Left lung (tissue), 10 donors: ENCODE measurements around the gene ZFY. TPM values are rescaled to one million over a fixed set of nuclear protein-coding genes. Genes with fewer than 3 reads are reported as not detected.
"Not testable (repeated sequence)": the region's sequence is repeated elsewhere in the genome, so short reads cannot be mapped to it uniquely, and the experiment has no call there.

Experiments
- ATAC-seq: fragments of 200-7000 bp; cut with Tn5 transposase; one replicate; pipeline ENCODE4 v1.9.1; 2020; ENCODE audit warnings: moderate library complexity
- DNase-seq, 4 donors: peaks; one replicate each; pipeline ENCODE4 v3.0.0-alpha.2; 2013 to 2020
- H3K27ac ChIP-seq, 2 donors: fragments of 200-600 bp; sonication (generic) in 1 of 2; one replicate each; pipeline versions ENCODE4 v1.5.0 to v1.8.0; 2020 to 2021
- H3K27me3 ChIP-seq, 2 donors: fragments of 200-600 bp; sonication (generic) in 1 of 2; one replicate each; pipeline versions ENCODE4 v1.5.0 to v1.8.0; 2020 to 2021
- H3K36me3 ChIP-seq, 2 donors: fragments of 200-600 bp; sonication (generic) in 1 of 2; one replicate each; pipeline versions ENCODE4 v1.5.0 to v1.8.0; 2020 to 2021
- H3K4me1 ChIP-seq, 2 donors: fragments of 200-600 bp; one replicate each; pipeline ENCODE4 v1.8.0; 2021
- H3K4me3 ChIP-seq, 2 donors: fragments of 200-600 bp; sonication (generic) in 1 of 2; one replicate each; pipeline versions ENCODE4 v1.5.0 to v1.8.0; 2020 to 2021; ENCODE audit warnings: mild to moderate bottlenecking in 1 of 2
- H3K9me3 ChIP-seq, 2 donors: fragments of 200-600 bp; sonication (generic) in 1 of 2; one replicate each; pipeline versions ENCODE4 v1.5.0 to v1.8.0; 2020 to 2021
- intact Hi-C, 2 donors: fragments of 100-400 bp; cut with DNase I; formaldehyde crosslinking; loops; one replicate each; pipeline versions ENCODE4 v1.11.2 to v1.14.2; 2022
- polyA plus RNA-seq, 6 donors: library from polyadenylated mRNA; unstranded; fragments of 120-200 nt; gene quantifications; one replicate each; pipeline ENCODE4 v1.2.1, GENCODE V29; 2013; ENCODE audit not compliant: insufficient read length in 6 of 6
- total RNA-seq, 2 donors: library from RNA; stranded (reverse); fragmentation: NEBNext Ultra II Directional; extraction: Animal tissue kit (Norgen Biotek cat#: 25700); gene quantifications; one replicate each; pipeline ENCODE4 v1.2.1, GENCODE V29; 2021
- TF ChIP-seq, protein P1 (sequence below), 2 donors: fragments of 200-600 bp; sonication (generic) in 1 of 2; IDR thresholded peaks; one replicate each; pipeline versions ENCODE4 v1.5.0 to v1.8.0; 2021; ENCODE audit warnings: antibody characterized with exemption in 2 of 2
- donor health status: DM: no; HTN: yes; CAD: no.
- donor health status: DM: no; HTN: no; CAD: no.

The ZFY gene
- total and polyA plus RNA-seq, 8 donors = 0.20 to 19.0 (median 13.8) TPM; not detected in 1

DNA sequence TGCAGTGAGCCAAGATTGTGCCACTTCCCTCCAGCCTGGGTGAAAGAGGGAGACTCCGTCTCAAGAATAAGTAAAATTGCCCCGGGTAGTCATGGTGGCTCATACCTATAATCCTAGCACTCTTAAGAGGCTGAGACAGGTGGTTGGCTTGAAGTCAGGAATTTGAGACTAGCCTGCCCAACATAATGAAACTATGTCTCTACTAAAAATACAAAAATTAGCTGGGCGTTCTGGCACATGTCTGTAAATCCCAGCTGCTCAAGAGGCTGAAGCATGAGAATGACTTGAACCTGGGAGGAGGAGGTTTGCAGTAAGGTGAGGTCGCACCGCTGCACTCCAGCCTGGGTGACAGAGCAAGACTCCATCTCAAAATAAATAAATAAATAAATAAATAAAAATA lies 49.3 kb downstream of the ZFY start:
- no peaks in the 10 kb centered on the region for H3K4me1 ChIP-seq
- no peak overlapping the region for H3K4me3 ChIP-seq
- DNase-seq (peak in 1 of 4 donors; percentile 7), ATAC-seq (no peak)
- intact Hi-C loops = no loop called here
- H3K27me3 ChIP-seq = no peaks in the 10 kb centered on the region
- H3K9me3 ChIP-seq = no peaks in the 10 kb centered on the region
- no peak overlapping the region for H3K27ac ChIP-seq
- TF ChIP-seq, protein P1, sequence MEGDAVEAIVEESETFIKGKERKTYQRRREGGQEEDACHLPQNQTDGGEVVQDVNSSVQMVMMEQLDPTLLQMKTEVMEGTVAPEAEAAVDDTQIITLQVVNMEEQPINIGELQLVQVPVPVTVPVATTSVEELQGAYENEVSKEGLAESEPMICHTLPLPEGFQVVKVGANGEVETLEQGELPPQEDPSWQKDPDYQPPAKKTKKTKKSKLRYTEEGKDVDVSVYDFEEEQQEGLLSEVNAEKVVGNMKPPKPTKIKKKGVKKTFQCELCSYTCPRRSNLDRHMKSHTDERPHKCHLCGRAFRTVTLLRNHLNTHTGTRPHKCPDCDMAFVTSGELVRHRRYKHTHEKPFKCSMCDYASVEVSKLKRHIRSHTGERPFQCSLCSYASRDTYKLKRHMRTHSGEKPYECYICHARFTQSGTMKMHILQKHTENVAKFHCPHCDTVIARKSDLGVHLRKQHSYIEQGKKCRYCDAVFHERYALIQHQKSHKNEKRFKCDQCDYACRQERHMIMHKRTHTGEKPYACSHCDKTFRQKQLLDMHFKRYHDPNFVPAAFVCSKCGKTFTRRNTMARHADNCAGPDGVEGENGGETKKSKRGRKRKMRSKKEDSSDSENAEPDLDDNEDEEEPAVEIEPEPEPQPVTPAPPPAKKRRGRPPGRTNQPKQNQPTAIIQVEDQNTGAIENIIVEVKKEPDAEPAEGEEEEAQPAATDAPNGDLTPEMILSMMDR (IDR thresholded peaks at IDR 0.05) = no peak
- H3K36me3 ChIP-seq = peaks cover 0 to 5% of the 10 kb centered on the region in 2 donors

DNA sequence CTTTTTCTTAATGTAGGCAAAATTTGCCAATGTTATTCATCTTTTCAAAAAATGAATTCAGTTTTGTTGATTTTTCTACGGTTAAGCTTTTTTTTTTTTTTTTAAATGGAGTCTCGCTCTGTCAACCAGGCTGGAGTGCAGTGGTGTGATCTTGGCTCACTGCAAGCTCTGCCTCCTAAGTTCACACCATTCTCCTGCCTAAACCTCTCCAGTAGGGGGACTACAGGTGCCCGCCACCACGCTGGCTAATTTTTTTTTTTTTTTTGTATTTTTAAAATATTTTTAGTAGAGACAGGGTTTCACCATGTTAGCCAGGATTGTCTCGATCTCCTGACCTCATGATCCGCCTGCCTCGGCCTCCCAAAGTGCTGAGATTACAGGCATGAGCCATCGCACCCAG lies 52.0 kb downstream of the ZFY start:
- intact Hi-C loops = not testable (repeated sequence)

DNA sequence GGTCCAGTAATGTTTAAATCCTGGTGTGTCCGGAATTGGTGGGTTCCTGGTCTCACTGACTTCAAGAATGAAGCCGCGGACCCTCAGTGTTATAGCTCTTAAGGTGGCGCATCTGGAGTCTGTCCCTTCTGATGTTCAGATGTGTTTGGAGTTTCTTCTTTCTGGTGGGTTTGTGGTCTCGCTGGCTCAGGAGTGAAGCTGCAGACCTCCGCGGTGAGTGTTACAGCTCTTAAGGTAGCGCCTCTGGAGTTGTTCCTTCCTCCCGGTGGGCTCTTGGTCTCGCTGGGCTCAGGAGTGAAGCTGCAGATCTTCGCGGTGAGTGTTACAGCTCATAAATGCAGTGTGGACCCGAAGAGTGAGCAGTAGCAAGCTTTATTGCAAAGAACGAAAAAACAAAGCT lies 62.2 kb downstream of the ZFY start:
- DNase-seq, H3K27ac ChIP-seq, H3K4me3 ChIP-seq, H3K27me3 ChIP-seq, H3K36me3 ChIP-seq, ATAC-seq, intact Hi-C loops, H3K9me3 ChIP-seq: not testable (repeated sequence)
- peaks cover 0 to 11% of the 10 kb centered on the region in 2 donors for H3K4me1 ChIP-seq

More for the DNA sequence above, 52.0 kb downstream of the ZFY start:
- not testable (repeated sequence) for ATAC-seq, H3K27ac ChIP-seq, H3K27me3 ChIP-seq, H3K9me3 ChIP-seq, DNase-seq, H3K36me3 ChIP-seq, H3K4me3 ChIP-seq, H3K4me1 ChIP-seq

DNA sequence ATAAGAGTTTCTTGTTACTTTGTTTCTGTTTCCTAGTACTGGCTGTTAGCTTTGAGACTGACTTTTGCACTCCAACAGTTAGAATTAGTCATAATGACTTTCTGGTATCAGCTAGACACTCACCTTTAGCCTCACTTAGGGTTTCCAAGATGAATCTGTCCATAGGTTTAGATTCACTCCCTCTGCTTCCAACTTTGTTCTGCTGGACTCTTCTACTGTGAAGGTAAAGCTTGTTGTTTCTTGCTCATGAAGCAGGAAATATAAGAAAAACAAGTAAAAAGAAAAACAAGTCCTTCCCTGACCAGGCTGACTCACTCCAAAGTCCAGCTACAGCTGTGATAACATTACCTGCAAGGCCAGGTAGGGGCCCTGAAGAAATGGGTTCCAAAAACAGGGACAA lies 67.0 kb downstream of the ZFY start:
- peak overlapping the region in 1 of 2 donors; percentile 87 for H3K27ac ChIP-seq
- H3K4me1 ChIP-seq = peaks cover 0 to 28% of the 10 kb centered on the region in 2 donors
- TF ChIP-seq, protein P1 (IDR thresholded peaks at IDR 0.05) = no peak
- intact Hi-C loops = no loop called here
- DNase-seq = no peak
- H3K4me3 ChIP-seq = peak overlapping the region in 1 of 2 donors; percentile 55
- ATAC-seq = no peak
- H3K9me3 ChIP-seq = no peaks in the 10 kb centered on the region
- no peaks in the 10 kb centered on the region for H3K27me3 ChIP-seq
- no peaks in the 10 kb centered on the region for H3K36me3 ChIP-seq

DNA sequence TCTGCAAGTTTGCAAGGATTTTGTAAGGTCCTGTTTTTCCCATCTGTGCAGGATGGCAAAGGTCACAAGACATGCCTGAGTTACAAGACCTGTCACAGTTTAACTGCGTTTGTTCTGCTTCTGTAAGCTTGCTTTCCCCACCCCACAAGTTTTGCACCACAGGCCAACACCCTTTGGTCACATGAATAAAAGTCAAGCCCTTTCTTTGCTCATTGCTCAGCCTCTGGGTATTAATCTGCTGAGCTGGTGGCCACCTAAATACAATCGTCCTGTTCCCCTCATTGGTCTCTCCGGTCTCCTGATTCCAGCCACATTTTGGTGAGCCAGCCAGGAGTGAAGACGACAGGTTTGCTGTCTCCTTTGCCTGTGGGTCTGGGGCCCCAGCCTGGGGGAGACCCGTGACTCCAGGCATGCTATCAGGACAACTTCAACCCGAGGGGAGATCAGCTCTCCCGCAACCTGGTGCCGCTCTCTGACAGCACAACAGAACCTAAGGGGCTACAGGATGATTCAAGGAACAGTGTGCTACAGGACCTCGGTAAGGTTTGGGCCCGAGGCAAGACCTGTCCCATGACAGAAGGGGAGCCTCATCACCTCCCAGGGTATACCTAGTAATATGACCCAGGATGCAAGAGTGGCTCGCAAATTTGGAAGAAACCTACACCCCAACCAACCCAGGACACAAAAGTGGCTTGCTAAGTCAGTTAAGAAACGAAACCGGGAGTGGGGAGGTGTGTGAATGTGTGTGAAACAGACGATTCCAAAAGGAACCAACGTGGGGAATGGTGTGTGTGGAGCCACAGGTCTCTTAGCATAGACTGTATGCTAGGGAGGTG lies 67.7 kb downstream of the ZFY start:
- no peaks in the 10 kb centered on the region for H3K36me3 ChIP-seq
- intact Hi-C loops = no loop called here
- ATAC-seq (no peak), DNase-seq (peak in 1 of 4 donors; percentile 10)
- no peaks in the 10 kb centered on the region for H3K9me3 ChIP-seq
- TF ChIP-seq, protein P1 (IDR thresholded peaks at IDR 0.05) = no peak
- H3K4me1 ChIP-seq = peaks cover 0 to 28% of the 10 kb centered on the region in 2 donors
- H3K27me3 ChIP-seq = no peaks in the 10 kb centered on the region
- peak overlapping the region in 1 of 2 donors; percentile 55 for H3K4me3 ChIP-seq
- H3K27ac ChIP-seq = peak overlapping the region in 1 of 2 donors; percentile 87

DNA sequence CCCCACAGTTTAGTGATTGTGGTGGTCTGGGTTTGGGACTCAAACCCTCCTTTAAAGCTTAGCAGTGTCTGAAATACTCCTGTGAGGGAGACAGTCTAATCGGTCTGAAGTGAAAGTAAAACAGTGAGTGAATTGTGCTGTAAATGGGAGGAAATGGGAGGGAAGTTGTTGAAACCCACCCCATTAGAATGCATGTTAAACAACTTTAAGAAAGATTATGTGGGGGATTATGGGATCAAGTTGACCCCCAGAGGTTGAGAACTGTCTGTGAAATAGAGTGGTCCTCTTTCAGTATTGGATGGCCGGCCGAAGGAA lies 68.3 kb downstream of the ZFY start:
- no peaks in the 10 kb centered on the region for H3K27me3 ChIP-seq
- TF ChIP-seq, protein P1 (IDR thresholded peaks at IDR 0.05) = no peak
- H3K4me1 ChIP-seq = peaks cover 0 to 28% of the 10 kb centered on the region in 2 donors
- H3K4me3 ChIP-seq = peak overlapping the region in 1 of 2 donors; percentile 55
- DNase-seq (no peak), ATAC-seq (no peak)
- H3K9me3 ChIP-seq = no peaks in the 10 kb centered on the region
- peak overlapping the region in 1 of 2 donors; percentile 87 for H3K27ac ChIP-seq
- intact Hi-C loops = no loop called here
- H3K36me3 ChIP-seq = no peaks in the 10 kb centered on the region
